Measurements from ENCODE around the gene MAN1B1. TPM values are rescaled to one million over a fixed set of nuclear protein-coding genes. Genes with fewer than 3 reads are reported as not detected.
"Not testable (repeated sequence)": the region's sequence is repeated elsewhere in the genome, so short reads cannot be mapped to it uniquely, and the experiment has no call there.

MAN1B1 gene
- total RNA-seq, 1 experiment from 2014 or later = 39.2 TPM

DNA sequence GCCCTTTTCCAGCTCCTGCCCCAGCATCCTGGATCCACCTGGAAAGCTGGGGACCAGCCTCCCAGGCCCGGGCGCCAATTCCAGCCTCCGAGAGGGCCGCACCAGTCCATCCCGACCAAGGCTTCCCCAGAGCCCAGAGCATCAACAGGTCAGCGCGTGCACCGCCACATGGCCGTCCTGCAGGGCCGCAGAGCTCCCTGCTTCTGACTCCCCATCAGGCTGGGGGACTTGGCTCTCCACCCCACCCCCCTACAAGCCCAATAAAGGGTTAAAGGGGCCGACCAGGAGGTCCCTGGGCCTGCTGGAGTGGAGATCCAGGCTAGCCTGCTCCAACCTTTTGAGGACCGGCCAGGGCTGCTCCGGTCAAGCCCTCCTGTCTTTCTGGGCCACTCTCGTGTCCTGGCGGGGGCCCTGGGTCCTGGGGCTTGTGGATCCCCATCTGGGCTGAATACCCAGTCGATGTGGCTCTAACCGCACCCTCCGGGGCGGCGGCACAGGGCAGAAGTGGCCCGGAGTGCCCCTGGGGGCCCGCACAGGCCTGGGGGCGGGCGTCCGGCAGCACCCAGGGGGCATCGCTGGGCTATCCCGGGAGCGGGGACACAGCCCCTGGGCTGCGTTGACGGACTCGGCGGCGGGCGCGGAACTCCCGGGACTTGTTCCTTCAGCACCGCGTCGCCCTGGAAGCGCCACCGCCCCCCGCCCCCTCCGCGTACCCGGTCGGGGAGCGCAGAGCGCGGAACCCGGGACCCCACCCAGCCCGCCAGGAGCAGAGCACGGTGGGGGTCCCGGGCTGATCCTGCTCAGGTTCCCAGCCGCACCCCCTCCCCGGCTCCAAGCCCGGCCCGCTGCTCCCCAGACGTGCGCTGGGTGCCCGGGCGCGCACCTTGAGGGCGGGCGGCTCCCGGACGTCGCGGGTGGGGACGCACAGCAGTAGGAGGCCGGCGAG is 33.5 kb upstream of the MAN1B1 start:
- no peak for DNase-seq (ENCODE audit: low read depth)

- DNase-seq (ENCODE audit: low read depth) = no peak
Measured at GRCh38 chr9:137053944-137054931, 32.5 kb upstream of the MAN1B1 start, which contains the start of gene ENTPD2. Gene ENTPD2, minus strand, starts transcription at chr9:137054061. Its CDS starts 64 bp downstream, at chr9:137053997.

GRCh38 chr9:137054932-137055384 is 31.8 kb upstream of the MAN1B1 start:
- no peak for DNase-seq (ENCODE audit: low read depth)

- DNase-seq (ENCODE audit: low read depth) = peak; percentile 88
Measured at GRCh38 chr9:137055385-137056364, 31.1 kb upstream of the MAN1B1 start.

GRCh38 chr9:137056739-137057415 is 29.9 kb upstream of the MAN1B1 start:
- no peak for DNase-seq (ENCODE audit: low read depth)

- DNase-seq (ENCODE audit: low read depth) = no peak
Measured at GRCh38 chr9:137057545-137057944, 29.2 kb upstream of the MAN1B1 start.

GRCh38 chr9:137058521-137059234 is 28.1 kb upstream of the MAN1B1 start:
- no peak for DNase-seq (ENCODE audit: low read depth)

GRCh38 chr9:137062384-137062783 is 24.4 kb upstream of the MAN1B1 start:
- no peak for DNase-seq (ENCODE audit: low read depth)

- DNase-seq (ENCODE audit: low read depth) = not testable (repeated sequence)
Measured at GRCh38 chr9:137062798-137063197, 24.0 kb upstream of the MAN1B1 start.

DNA sequence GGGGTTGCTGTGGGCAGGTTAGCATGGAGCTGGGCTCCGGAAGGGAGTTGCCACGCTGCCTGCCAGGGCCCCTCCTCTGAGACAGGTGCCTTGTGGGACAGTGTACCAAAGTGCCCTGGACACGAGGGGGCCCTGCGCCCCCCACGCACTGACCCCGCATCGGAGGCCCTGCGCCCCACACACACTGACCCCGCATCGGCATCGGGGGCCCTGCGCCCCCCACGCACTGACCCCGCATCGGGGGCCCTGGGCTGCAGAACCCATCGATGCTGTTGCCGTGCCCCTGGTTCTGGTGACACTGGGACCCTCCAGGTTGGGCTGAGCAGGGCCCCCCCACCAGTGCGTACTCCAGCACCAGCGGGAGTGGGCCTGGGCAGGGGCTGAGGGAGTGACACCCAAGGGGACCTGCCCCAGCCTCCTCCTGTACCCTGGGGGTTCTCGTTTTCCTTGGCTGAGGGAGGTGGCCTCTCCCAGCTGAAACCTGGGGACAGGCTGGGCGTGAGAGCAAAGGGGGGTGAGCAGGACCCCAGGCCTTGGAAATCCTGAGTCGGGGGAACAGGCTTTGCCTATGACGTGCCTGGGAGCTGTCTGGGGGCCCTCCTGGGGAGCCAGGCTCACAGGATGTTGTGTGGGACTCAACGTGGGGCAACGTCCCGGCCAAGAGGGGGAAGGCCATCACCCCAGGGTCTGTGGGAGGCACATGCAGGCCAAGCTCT is 23.3 kb upstream of the MAN1B1 start:
- DNase-seq (ENCODE audit: low read depth) = no peak

GRCh38 chr9:137064027-137064879 is 22.5 kb upstream of the MAN1B1 start:
- no peak for DNase-seq (ENCODE audit: low read depth)

GRCh38 chr9:137064880-137065164 is 22.0 kb upstream of the MAN1B1 start:
- no peak for DNase-seq (ENCODE audit: low read depth)

GRCh38 chr9:137065336-137065967 is 21.3 kb upstream of the MAN1B1 start:
- DNase-seq (ENCODE audit: low read depth) = no peak

- DNase-seq (ENCODE audit: low read depth) = no peak
Measured at GRCh38 chr9:137066096-137066861, 20.5 kb upstream of the MAN1B1 start.

DNA sequence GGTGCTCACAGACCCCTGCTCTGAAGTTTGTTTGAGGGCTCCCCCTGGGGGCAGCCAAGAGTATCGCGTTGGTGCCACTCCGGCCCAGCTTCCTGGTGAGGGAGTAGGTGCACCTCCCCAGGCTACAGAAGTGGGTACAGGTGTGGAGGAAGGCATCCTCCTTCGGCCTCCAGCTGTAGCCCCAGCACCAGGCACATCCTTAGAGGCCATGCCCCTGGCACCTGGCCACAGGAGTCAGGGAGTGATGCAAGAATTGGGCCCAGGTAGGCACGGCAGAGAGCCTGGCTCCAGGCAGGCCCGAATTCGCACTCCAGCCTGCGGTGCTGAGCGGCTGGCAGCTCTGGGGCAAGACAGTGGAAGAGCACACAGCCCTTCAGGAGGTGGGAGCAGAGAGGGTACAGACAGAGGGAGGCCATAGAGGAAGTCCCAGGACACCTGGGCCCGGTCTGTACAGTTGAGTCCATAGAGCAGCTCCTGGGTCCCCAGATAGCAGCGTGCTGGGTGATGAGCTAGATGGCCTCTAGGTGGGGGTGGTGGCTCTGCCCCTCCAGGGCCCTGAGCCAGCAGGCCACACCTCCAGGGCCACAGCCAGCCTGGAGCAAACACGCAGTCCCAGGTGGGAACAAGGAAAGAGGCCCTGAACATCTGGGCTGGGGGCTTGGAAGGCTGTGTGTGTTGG is 18.8 kb upstream of the MAN1B1 start:
- DNase-seq (ENCODE audit: low read depth) = peak; percentile 60
